Endothelial cell of umbilical vein (primary cell): ENCODE data around the gene SKIC8. TPM values are rescaled to one million over a fixed set of nuclear protein-coding genes. Genes with fewer than 3 reads are reported as not detected.

Experiments
- BruUV-seq: library from RNA; stranded (reverse); fragments of 400-500 nt; replicated peaks from 2 replicates; lab custom pipeline; 2021; lab: Mats Ljungman, UMichigan
- CTCF ChIA-PET: fragments of 300-600, 350-600 bp; sonication (Branson Sonifier 250); formaldehyde crosslinking; loops from one replicate; lab custom pipeline; 2021; ENCODE audit warnings: antibody characterized with exemption, inconsistent platforms; lab: Charles Lee
- POLR2A ChIA-PET: fragments of 300-600, 350-600 bp; sonication (Branson Sonifier 250); formaldehyde crosslinking; loops from one replicate; lab custom pipeline; 2021; ENCODE audit warnings: antibody characterized with exemption, inconsistent platforms; lab: Charles Lee
- DNase-seq: peaks from one replicate; pipeline ENCODE4 v3.0.0-alpha.2; 2011; ENCODE audit warnings: low read depth, low spot score
- FAIRE-seq: peaks from 2 replicates; lab custom pipeline; 2011; peaks lifted over from hg19 to GRCh38; lab: Jason Lieb, UNC
- H2AFZ ChIP-seq: 2 replicates; pipeline ENCODE4 v1.6.0; 2012; ENCODE audit warnings: low read depth, low read length, control low read depth, inconsistent platforms
- H3K27ac ChIP-seq: 2 replicates; pipeline ENCODE4 v1.5.1; 2011; ENCODE audit warnings: low read depth, mild to moderate bottlenecking, control low read depth, low read length, moderate library complexity; ENCODE audit not compliant: insufficient read depth
- H3K27me3 ChIP-seq, 2 experiments: 2 replicates each; pipeline versions ENCODE4 v1.6.0 to v1.6.1; 2011; ENCODE audit warnings: low read length in 2 of 2, mixed read lengths in 1 of 2; ENCODE audit not compliant: control insufficient read depth in 2 of 2, insufficient read depth in 2 of 2
- H3K36me3 ChIP-seq, 2 experiments: 2 replicates in 1 of 2; 3 replicates in 1 of 2; pipeline ENCODE4 v1.5.1; 2011; ENCODE audit warnings: low read length in 2 of 2, mild to moderate bottlenecking in 1 of 2, moderate library complexity in 1 of 2; ENCODE audit not compliant: control insufficient read depth in 2 of 2, insufficient read depth in 2 of 2; ENCODE audit errors: extremely low read depth in 1 of 2
- H3K4me1 ChIP-seq: 3 replicates; pipeline ENCODE4 v1.5.1; 2011; ENCODE audit warnings: mild to moderate bottlenecking, low read length; ENCODE audit not compliant: control insufficient read depth, insufficient read depth; ENCODE audit errors: extremely low read depth
- H3K4me2 ChIP-seq: 2 replicates; pipeline ENCODE4 v1.6.1; 2011; ENCODE audit warnings: low read length, control low read depth, mixed read lengths; ENCODE audit not compliant: insufficient read depth
- H3K4me3 ChIP-seq, 3 experiments: fragments of 200-600 bp in 1 of 3; sonication (generic), shearing (Covaris generic) in 1 of 3; replicated peaks in 1 of 3; 2 replicates each; pipeline ENCODE4 v1.5.1; 2011 to 2016; ENCODE audit warnings: control low read depth in 3 of 3, low read length in 3 of 3, mild to moderate bottlenecking in 2 of 3, inconsistent platforms in 1 of 3, low read depth in 1 of 3, moderate library complexity in 1 of 3; ENCODE audit not compliant: insufficient read depth in 1 of 3
- H3K79me2 ChIP-seq: 2 replicates; pipeline ENCODE4 v1.6.0; 2012; ENCODE audit warnings: low read length, inconsistent platforms; ENCODE audit not compliant: control insufficient read depth, insufficient read depth
- H3K9ac ChIP-seq: replicated peaks from 2 replicates; pipeline ENCODE3; 2011; ENCODE audit warnings: low read length, control low read depth; ENCODE audit not compliant: insufficient read depth; ENCODE audit errors: extremely low read depth
- H3K9me1 ChIP-seq: replicated peaks from 3 replicates; pipeline ENCODE4 v1.6.0; 2011; ENCODE audit warnings: mild to moderate bottlenecking, low read length; ENCODE audit not compliant: control insufficient read depth, insufficient read depth; ENCODE audit errors: extremely low read depth
- H3K9me3 ChIP-seq: replicated peaks from 2 replicates; pipeline ENCODE4 v1.5.1; 2012; ENCODE audit warnings: low read length, inconsistent platforms; ENCODE audit not compliant: control insufficient read depth, insufficient read depth
- H4K20me1 ChIP-seq: replicated peaks from 2 replicates; pipeline ENCODE3; 2011; ENCODE audit warnings: mild to moderate bottlenecking, low read length; ENCODE audit not compliant: control insufficient read depth, insufficient read depth; ENCODE audit errors: extremely low read depth
- CTCF ChIP-seq, 2 donors: IDR thresholded peaks; 1 replicate in 1 of 2; 2 replicates in 1 of 2; pipeline ENCODE4 v1.5.1; 2011; ENCODE audit warnings: low read length in 2 of 2, mild to moderate bottlenecking in 2 of 2, moderate library complexity in 2 of 2, control low read depth in 1 of 2, inconsistent platforms in 1 of 2, low read depth in 1 of 2; ENCODE audit not compliant: insufficient read depth in 1 of 2; ENCODE audit errors: extremely low read depth in 1 of 2
- EZH2 ChIP-seq: IDR thresholded peaks from 2 replicates; pipeline ENCODE4 v1.6.1; 2012; ENCODE audit warnings: borderline replicate concordance, low read depth, mild to moderate bottlenecking, moderate library complexity, low read length, inconsistent platforms; ENCODE audit not compliant: severe bottlenecking
- FOS ChIP-seq: IDR thresholded peaks from 2 replicates; pipeline ENCODE4 v1.6.1; 2011; ENCODE audit warnings: mild to moderate bottlenecking, low read length, moderate library complexity, borderline replicate concordance; ENCODE audit not compliant: insufficient read depth
- GATA2 ChIP-seq: IDR thresholded peaks from 2 replicates; pipeline ENCODE4 v1.7.0; 2011; ENCODE audit warnings: low read depth, mild to moderate bottlenecking, moderate library complexity, mixed read lengths, low read length; ENCODE audit not compliant: insufficient read length, insufficient read depth
- JUN ChIP-seq: IDR thresholded peaks from 2 replicates; pipeline ENCODE4 v1.6.1; 2011; ENCODE audit warnings: borderline replicate concordance, low read depth; ENCODE audit not compliant: insufficient read length, insufficient read depth
- MAX ChIP-seq: IDR thresholded peaks from 2 replicates; pipeline ENCODE4 v1.6.1; 2011; ENCODE audit not compliant: insufficient read depth, insufficient read length
- MYC ChIP-seq: IDR thresholded peaks from one replicate; pipeline ENCODE4 v1.6.1; 2011; ENCODE audit warnings: mild to moderate bottlenecking, low read depth, low read length
- POLR2A ChIP-seq: IDR thresholded peaks from 2 replicates; pipeline ENCODE4 v1.6.1; 2012; ENCODE audit warnings: low read depth, mild to moderate bottlenecking, control low read depth, low read length
- POLR2AphosphoS5 ChIP-seq: IDR thresholded peaks from 2 replicates; pipeline ENCODE4 v1.6.1; 2012; ENCODE audit warnings: low read depth, mild to moderate bottlenecking, control low read depth, low read length, moderate library complexity; ENCODE audit not compliant: insufficient read depth
- dilution Hi-C: fragments of 300-500 bp; cut with MboI; formaldehyde crosslinking; loops from one replicate; pipeline ENCODE4 v1.15.0; 2019; ENCODE audit warnings: low sequenced_read_pairs; ENCODE audit not compliant: extremely low pct_ligation_motif_present
- intact Hi-C: fragments of 100-400 bp; cut with micrococcal nuclease; formaldehyde crosslinking; loops from one replicate; pipeline ENCODE4 v1.10.0; 2022
- polyA plus RNA-seq, 4 experiments: library from polyadenylated mRNA; depleted of rRNA in 3 of 4; stranded (reverse) in 3 of 4; unstranded in 1 of 4; fragments of >200 nt; gene quantifications; 2 replicates each; pipeline versions ENCODE4 v1.2.1 to v1.2.3, GENCODE V29; 2011 to 2012; ENCODE audit warnings: missing spikeins in 1 of 4
- total RNA-seq: library from RNA; stranded (reverse); gene quantifications from 2 replicates; pipeline ENCODE4 v1.2.3, GENCODE V29; 2021

SKIC8 gene
- total and polyA plus RNA-seq, 2 donors (not counting 3 experiments of a cell fraction or from before 2014, with no cell fraction given) = 49.7 to 95.0 TPM

- DNase-seq = no peak
- BruUV-seq = no TSS peak
- intact Hi-C loops (no loop called here), dilution Hi-C loops (no loop called here)
- ChIA-PET POLR2A (no interaction called here), CTCF (no interaction called here)
- no peaks in the 10 kb centered on the region for H3K27me3 ChIP-seq
- no peaks in the 10 kb centered on the region for H3K9me3 ChIP-seq
- H4K20me1 ChIP-seq = no peaks in the 10 kb centered on the region
- no peaks in the 10 kb centered on the region for H3K9me1 ChIP-seq
- H2AFZ ChIP-seq = no peak overlapping the region
- no peak for TF ChIP-seq MYC
- TF ChIP-seq FOS = no peak
- TF ChIP-seq MAX = no peak
- TF ChIP-seq GATA2 = no peak
- TF ChIP-seq CTCF (IDR thresholded peaks at IDR 0.05; ENCODE audit: extremely low read depth in 1 of 2, insufficient read depth in 1 of 2, low read depth in 1 of 2, low read length in 2 of 2) = no peak
- no peak for TF ChIP-seq EZH2
- TF ChIP-seq POLR2A = no peak
- no peak for TF ChIP-seq POLR2AphosphoS5
- no peak for TF ChIP-seq JUN
- peaks cover 0 to 16% of the 10 kb centered on the region in 2 experiments for H3K36me3 ChIP-seq
- H3K4me1 ChIP-seq = no peaks in the 10 kb centered on the region
- peak; percentile 37 for FAIRE-seq
- no peak overlapping the region for H3K27ac ChIP-seq
- no peak overlapping the region for H3K4me3 ChIP-seq
- H3K9ac ChIP-seq = no peak overlapping the region
- H3K79me2 ChIP-seq = no peaks in the 10 kb centered on the region
- H3K4me2 ChIP-seq = no peak overlapping the region
These were observed 7.7 kb downstream of the SKIC8 start for GRCh38 chr15:78291698-78292097.
